Measurements from ENCODE around the gene PGAM5.
A peak's percentile ranks its signal among the peaks of the same experiment; 100 is the strongest.
"Not testable (repeated sequence)": the region's sequence is repeated elsewhere in the genome, so short reads cannot be mapped to it uniquely, and the experiment has no call there.

The PGAM5 gene

DNA sequence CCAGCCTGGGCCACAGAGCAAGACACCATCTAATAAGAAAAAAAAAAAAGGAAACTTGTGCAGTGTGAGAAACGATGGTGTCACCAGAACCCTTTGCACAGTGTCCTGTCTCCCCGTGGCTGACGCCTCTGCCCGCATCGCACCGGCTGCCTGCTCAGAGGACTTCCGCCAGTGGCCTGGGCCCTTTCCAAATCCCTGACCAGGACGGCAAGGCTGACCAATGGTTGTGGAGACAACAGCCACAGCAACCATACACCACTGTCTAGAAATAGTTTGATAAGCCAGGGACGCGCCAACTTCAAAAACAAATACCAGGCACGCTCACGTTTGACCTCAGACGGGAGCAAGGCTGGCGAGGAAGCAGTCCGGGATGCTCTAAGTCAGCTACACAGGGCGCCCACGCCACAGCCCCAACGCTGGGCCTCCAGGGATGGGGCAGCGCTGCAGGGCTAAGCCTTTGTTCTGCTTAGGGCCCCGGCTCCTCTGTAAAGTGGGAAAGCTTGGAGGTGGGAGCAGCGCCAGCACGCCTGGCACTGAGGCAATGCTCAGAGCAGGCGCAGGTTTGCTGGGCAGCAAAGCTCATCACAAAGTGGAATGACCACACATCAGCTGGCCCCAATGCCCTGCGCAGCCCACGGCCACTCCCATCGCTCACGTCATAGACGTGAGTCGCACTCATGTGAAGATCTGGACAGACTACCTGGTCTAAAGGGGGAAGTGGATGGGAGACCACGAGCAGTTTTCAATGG, 12.5 kb downstream of the PGAM5 start:
- DNase-seq, result no peak

DNA sequence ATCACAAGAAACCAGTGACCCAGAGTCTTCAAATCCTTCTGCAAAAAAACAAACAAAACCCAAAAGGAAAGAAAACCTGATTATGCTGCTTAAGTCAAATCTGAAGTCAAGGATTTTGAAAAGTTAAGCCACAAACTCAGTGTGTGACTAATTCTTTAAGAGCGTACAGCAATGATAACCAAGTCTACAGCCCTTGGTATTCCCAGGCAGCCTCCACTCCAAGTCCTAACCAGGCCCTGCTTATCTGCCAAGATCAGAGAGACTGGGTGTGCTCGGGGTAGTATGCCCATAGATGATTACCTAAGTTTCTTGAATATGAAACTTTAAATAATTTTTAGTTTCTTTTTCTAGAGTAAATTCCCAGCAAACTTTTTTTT, 13.1 kb downstream of the PGAM5 start:
- DNase-seq, result peak; percentile 41

DNA sequence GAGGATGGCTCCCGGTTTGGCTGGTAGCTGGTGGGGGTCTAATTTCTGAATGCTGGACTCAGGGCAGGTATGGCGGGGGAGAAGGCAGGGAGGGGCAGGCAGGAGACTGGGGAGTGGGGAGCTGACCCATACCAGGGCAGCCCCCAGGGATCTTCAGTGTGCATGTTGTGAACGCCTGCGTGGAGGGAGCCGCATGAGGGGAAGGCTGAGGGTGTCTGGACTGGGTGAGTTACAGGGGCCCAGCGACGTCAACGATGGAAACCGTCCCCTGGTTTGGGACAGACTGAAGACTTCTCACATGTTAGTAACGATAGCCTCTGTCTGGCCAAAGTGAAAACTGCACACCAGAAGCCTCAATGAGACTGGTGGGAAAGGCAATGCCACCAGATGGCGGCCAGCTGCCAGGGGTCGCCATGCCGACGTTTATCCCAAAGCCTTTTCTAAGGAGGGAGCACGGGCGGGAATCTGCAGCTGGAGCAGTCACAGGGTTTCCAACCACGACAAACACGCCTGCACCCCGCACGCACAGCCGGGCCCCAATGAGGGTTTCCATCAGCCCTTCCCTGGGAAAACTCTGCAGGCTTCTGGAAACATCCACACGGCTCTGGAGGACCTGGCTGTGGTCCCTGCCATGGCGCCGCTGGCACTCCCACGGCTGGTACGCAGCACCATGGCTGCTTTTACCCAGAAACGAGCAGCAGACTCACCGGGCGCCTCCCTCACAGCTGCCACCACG, 14.0 kb downstream of the PGAM5 start:
- no peak for DNase-seq

DNA sequence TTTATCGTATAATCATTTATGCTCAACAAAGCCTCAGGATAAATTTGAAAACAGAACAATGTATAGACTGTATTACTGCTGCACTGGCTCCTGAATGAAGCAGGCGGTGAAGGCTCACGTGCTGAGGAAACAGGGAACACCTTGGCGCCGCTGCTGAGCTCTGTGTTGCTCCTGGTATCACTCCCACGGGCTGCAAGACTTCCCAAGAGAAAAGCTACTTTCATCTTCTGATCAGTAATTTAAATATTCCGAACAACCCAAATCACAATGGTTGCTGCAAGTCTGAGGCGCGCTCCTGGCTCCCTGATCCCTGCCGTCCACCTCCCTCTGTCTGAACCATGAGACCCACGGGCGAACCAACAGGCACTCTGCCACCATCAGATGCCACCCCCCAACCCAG, 15.7 kb downstream of the PGAM5 start:
- DNase-seq, result no peak

DNA sequence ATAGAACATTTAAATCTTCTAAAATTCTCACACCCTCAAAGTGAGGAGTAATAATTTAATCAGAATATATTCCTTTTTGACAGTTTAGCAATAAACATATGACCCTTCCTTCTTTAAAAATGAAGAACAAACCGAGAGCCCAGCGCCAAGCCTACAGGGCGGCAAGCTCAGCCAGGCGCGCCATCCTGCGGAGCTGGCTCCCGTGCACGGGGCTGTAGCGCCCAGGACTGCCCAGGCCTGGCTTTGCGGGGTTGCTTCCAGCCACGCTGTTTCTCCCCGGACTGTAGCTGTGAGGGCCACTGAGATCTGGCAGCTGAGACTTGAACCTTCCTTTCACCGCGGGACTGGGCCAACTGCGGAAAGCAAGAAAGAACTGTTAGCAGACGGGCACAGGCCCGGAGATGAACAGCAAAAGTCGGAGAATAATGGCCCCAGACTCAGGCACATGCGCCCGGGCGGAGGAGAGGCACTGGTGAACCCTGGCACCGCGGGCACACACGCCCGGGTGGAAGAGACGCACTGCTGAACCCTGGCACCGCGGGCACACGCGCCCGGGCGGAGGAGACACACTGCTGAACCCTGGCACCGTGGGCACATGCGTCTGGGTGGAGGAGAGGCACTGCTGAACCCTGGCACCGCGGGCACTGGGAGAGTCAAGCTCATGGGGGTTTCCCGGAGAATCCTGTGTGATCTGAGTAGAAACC, 16.6 kb downstream of the PGAM5 start:
- DNase-seq, result no peak

DNA sequence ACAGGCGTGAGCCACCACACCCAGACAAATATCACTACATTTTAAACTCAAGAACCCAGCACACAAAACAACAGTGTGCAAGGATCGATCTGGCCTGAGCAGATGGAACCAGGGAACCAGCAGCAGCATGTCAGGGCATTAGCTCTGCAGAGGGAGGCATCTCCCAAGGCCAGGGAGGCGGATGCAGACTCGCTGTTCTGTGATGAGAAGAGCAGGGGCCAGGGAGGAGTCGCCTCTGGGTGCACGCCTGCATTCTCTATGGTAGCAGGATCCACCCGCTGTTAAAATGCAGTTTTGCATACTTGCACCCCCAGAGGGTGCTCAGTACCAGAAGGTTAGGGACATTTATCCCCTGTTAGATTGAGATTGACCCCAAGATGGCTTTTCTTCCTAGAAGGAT, 17.9 kb downstream of the PGAM5 start:
- DNase-seq, result no peak

DNA sequence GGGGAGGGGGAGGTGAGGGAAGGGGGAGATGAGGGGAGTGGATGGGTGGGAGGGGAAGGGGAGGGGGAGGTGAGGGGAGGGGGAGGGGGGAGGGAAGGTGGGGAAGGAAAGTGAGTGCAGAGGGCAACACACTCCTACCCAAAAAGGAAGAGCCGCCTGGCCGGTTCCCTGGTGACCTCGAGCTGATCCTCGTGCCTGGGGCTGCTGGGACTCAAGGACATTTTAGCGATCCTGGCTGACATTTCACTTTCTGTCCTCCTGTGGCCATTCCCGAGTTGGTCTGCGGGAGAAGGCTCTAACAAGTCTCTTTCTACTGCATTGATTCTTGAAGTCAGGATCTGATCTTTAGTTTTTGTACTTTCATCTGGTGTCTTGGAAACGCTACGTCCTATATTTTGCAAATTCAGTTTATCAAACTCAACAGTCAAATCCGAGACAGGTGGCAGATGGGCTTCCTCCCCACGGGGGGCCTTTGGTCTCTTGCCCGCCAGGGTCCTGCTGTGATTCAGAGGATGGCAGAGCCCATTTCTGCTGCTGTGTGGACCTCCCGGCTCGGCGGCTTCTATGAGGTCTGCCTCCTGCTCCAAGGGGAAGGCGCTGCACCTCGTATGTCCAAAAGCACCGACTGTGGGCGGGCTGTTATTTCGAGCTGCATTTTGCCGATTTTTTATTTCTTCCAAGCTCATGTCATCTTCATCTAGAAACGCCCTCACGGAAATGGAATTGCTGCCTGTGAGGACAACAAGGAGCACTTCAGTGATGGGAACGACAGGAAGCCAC, 19.1 kb downstream of the PGAM5 start:
- peak; percentile 27 for DNase-seq

DNA sequence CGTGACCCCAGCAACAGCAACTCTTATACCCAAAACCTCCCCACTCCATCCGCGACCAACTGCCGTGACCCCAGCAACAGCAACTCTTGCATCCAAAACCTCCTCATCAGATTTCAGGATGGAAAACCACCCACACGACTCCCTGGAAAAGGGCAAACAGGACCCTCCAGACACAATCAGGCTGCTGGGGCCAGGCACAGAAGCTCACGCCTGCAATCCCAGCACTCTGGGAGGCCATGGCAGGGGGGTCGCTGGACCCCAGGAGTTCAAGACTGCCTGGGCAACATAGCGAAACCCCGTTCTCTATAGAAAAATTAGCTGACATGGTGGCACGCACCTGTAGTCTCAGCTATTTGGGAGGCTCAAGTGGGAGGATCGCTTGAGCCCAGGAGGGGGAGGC, 19.7 kb downstream of the PGAM5 start:
- DNase-seq, result no peak

DNA sequence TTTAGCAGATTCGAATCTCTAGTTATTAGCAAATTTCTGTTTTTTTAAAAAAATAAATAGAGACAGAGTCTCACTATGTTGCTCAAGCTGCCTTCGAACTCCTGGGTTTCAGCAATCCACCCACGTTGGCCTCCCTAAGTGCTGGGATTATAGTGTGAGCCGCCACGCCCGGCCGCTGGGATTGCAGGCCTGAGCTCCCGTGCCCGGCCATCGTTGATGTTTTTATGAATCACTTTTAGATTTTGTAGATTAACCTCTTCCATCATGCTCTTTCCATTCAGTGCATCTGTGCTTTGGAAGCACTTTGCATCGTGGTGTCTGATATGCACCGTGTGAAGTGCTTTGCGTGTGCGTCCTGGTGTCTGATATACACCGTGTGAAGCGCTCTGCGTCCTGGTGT, 20.9 kb downstream of the PGAM5 start:
- DNase-seq, result no peak

DNA sequence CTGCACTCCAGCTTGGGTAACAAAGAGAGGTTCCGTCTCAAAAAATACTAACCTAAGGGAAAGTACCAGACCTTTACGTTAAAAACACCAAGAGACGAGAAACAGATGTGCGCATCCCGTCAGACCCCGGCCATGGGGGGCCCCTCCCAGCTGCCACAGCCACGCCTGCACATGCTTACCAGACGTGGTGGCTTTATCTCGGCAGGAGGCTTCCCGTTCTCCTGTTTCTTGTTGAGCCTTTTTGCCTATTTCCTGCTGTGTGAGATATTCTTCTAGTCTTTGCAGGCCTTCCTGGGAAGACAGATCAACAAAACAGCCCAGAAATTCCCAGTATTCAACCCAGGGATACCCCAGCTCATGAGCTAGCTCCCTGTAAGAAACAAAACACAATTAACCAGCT, 23.6 kb downstream of the PGAM5 start:
- no peak for DNase-seq

DNA sequence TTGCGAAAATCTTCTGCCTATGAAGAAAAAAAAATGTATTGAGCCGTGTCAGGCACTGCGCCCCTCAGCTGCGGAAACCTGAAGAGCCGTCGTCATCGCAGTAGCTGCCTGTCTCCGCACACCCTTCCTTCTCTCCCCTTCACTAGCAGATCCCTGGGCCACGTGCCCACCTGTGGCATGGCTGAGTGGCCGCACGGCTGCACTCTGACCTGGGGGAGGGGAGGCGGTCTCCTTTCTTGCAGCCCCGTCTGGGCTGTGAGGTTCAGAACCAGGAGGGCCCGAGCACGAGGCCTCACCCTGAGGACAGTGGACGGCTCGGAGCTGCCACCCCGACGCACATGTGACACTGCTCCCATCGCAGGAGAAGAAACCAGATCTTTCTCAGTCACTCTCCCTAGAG, 24.9 kb downstream of the PGAM5 start:
- no peak for DNase-seq

DNA sequence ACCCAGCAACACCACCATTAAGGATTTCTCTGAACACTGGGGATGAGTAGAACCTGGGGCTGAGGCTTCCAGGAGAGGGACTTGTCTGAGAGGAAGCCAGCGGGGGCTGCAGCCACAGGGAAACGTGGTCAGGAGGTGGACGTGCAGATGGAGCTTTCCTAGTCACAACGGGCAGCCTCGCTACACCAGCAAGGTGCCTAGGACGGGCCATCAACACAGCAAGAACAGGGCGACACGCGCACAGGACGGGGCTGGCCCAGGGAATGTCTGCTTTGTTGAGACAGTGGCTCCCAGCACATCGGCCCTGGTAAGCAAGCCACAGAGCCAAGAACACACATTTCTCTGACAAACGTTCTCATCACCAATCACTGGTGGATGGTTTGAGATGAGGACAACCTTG, 25.7 kb downstream of the PGAM5 start:
- no peak for DNase-seq

DNA sequence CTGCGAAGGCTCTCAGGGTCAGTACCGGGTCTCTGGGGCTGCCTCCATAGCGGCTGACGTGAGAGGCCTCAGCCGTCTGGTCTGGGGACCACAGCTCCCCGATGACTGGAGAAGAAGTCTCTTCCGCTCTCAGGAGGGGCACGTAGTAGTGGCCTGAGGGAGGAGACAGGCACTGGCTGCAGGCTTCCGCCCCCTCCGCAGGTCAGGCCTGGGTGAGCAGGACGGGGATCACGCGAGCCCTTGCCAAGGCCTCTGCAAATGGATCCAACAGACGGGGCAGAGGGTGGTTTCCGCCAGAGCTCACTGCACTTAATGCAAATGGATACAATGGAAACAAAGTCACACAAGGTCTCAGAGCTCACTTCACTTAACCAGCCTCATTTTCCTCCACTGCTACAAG, 26.3 kb downstream of the PGAM5 start:
- DNase-seq, result no peak

DNA sequence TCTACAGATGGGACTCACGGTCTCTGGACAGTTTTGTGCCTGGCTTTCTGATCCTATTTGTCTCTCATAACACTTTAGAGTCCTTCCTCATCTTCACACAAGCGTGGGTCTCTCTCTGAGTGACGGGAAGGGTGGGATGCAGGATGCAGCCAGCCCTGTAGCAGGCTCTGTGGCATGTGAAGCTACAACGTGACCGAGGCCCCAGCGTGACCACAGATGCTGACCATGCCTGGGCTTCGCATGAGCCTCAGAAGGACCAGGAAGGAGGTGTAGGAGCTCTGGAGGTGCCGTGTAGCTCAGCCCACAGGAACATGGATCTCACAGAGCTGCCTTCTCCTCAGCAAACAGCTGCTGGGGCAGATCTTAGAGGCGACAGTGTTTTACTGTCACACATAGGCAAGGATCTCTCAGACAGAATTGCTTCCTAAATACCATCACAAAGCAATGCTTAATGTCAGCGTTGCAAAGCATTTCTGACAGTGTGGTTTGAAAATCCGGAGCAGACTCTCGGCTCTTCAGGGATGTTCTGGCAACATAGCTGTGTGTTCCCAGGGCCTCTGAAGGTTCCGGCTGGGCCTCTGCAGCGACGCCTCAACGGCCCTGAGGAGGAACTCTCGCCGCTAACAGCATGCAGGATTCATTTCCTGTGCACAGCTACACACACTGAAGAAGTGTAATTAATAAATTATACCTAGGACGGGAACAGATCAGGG, 29.1 kb downstream of the PGAM5 start:
- DNase-seq, result no peak

DNA sequence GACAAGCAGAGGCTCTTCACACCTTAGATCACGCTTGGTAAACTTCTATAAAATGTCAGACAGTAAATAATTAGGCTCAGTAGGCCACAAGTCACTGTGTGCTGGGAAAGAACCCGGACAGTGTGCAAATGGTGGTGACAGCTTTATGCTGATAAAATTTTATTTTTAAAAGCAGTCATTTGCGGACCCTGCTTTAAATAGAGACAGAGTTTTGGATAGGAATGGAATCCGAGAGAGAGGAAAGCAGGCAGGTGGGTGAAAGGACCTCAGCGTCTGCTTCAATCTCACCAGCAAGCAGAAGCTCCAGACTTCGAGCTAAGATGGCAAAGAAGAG, 29.6 kb downstream of the PGAM5 start:
- DNase-seq, result no peak

DNA sequence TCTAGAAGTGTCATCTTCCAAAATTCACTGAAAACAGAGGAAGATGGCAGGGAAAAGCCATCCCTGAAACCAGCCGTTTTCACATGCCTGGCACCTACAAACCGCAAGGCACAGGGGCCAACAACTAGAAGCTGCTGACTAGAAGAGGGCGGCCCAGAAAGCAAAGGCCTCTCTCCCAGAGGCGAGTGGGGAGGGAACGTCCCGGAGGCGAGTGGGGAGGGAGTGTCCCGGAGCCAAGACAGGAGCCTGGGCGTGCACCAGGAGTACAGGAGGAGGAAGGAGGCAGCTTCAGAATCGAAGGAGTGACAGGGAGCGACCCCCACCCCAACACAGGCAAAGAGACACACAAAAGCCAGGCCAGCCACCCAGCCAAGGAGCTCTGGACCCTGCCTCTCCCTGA, 30.0 kb downstream of the PGAM5 start:
- DNase-seq, result no peak

DNA sequence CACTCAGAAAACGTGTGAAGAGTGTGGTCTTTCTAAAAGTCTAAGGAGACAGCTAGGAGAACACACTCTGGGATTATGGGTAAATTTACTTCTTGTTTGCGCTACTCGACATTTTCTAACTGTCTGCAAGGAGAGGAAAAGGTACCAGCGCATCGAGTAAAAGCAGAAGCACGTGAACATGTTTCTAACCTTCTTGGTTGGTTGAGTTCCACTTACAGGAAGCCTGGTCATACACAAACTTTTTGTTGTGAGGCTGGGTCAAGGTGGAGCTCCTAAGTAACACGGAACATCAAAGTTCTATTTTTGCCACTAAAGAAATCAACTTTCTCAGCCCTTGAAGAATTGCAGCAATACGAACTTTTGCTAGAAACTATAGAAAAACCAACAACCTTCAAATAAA, 31.0 kb downstream of the PGAM5 start:
- no peak for DNase-seq

DNA sequence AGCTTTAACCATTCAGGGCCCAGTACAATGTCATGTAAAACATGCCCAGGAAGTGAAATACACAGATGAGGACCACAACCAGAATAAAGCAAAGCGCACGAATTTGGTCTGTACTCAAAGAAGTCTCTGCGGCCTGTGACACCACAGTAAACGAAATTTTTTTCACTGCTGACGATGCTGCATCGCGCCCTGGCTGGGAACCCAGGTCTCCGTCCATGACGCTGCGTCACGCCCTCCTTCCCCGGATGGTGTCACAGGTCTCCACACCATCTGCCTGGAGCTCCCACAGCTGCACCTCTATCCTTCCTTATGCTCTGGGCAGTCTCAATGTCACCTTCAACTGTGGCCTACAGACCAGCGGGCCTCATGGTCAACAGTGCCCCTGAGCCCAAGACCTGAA, 33.2 kb downstream of the PGAM5 start:
- DNase-seq, result no peak

DNA sequence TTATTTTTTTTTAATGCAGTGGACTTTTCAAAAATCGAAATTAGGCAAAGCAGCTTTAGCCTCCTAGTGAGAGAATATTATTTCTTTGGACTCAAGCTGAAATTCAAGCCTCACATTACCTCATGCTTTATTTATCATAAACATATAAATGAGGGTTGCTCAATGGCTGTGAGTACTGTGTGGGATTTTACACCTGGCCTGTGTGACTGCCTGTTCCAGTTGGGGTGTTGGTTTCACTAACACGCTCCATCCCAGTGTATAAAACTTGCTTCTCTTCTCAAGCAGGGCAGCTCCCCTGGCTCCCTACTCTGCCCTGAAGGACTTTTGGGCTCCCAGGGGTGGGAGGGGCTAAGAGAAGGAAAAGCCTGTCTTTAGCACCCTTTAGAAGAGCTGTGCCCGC, 36.0 kb downstream of the PGAM5 start:
- no peak for DNase-seq

DNA sequence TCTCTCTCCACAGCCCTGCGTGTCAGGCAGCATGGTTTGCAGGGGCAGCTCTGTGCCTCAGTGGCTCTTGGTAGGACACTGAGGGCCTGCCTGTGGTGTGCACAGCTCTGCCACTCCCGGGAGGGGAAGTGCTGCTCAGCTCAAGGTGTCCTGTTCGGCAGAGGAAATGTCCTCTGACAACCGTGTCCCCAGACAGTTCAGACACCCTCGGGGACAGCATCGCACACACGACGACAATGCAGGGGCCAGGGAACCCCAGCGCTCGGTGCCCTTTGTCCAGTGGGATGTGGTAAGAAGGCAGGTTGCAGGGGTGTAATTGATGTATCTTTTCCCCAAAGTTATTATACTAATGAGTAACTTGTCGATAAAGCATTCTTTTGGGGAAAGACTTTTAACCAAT, 36.8 kb downstream of the PGAM5 start:
- DNase-seq, result no peak

DNA sequence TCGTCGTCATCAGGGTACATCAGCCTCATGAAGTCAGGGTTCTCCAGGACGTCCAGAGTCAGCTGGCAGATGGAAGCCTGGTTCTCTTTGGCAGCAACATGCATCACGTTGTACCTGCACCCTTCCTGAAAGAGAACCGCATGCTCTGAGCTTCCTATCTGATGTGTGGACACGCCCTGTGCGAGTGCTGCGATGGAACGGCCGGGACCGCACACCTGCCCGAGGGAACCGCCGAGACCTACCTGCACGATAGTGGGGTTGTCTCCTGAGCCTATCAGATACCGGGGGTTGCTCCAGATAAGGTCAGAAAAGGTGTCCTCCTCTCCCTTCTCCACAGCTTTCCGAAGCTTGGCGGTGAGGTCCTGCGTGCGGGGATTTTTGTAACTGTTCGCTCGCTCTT, 37.3 kb downstream of the PGAM5 start:
- no peak for DNase-seq

DNA sequence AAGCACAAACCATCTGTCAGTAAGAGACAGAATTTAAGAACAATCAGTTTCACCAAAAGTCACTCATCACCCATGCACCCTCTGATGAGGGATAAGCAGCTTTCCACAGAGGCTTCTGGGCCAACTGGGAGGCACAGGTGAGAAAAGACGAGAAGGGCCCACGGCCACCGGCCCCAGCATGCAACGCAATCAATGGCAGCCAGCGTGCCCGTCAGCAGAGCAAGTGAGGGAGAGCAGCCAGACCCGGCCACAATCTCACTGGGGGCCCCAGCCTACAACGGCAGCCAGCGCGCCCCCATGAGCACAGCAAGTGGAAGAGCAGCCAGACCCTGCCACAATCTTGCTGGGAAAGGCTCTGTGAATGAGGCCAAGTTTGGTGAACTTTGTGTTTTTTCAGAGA, 37.7 kb downstream of the PGAM5 start:
- no peak for DNase-seq

DNA sequence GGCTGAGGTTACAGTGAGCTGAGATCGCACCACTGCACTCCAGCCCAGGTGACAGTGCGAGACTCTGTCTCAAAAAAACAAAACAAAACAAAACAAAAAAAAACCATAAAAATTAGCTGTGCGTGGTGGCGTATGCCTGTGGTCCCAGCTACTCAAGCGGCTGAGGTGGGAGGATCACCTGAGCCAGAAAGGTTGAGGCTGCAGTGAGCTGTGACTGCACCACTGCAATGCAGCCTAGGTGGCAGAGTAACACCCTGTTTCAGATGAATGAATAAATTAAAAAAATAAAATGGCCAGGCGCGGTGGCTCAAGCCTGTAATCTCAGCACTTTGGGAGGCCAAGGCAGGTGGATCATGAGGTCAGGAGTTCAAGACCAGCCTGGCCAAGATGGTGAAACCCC, 43.0 kb downstream of the PGAM5 start:
- DNase-seq, result not testable (repeated sequence)

Data from hematopoietic multipotent progenitor cell treated with erythropoietin and hydrocortisone succinate and interleukin-3 and kit ligand, for 6 days (in vitro differentiated cells).